ENCODE results near the gene BTBD17. TPM values are rescaled to one million over a fixed set of nuclear protein-coding genes. Genes with fewer than 3 reads are reported as not detected.

BTBD17 gene
- total RNA-seq, 3 donors from 2014 or later: 0.17 TPM; not detected in 2

- Histone ChIP-seq H3K4me3 (no peak overlapping the region), H3K9me3 (no peaks in the 10 kb centered on the region), H3K4me1 (ENCODE audit: low read depth) (peaks cover 11% of the 10 kb centered on the region), H3K36me3 (ENCODE audit: low read depth) (no peaks in the 10 kb centered on the region)
- TF ChIP-seq CTCF (IDR thresholded peaks at IDR 0.05): no peak
- intact Hi-C loops (cut with DNase I, micrococcal nuclease): no loop called here
- DNase-seq: no peak
- ATAC-seq: peak; percentile 11
Observed at GRCh38 chr17:74325376-74325742, 36.3 kb downstream of the BTBD17 start.

- Histone ChIP-seq H3K9me3 (no peaks in the 10 kb centered on the region), H3K4me1 (ENCODE audit: low read depth) (peaks cover 11% of the 10 kb centered on the region), H3K4me3 (no peak overlapping the region), H3K36me3 (ENCODE audit: low read depth) (no peaks in the 10 kb centered on the region)
- no peak for TF ChIP-seq CTCF (IDR thresholded peaks at IDR 0.05)
- no peak for DNase-seq
- ATAC-seq: no peak
- intact Hi-C loops (cut with DNase I, micrococcal nuclease): no loop called here
Observed at GRCh38 chr17:74324521-74324920, 37.1 kb downstream of the BTBD17 start.

GRCh38 chr17:74318391-74318790 lies 43.3 kb downstream of the BTBD17 start:
- Histone ChIP-seq H3K4me1 (ENCODE audit: low read depth) (no peaks in the 10 kb centered on the region), H3K4me3 (no peak overlapping the region), H3K9me3 (no peaks in the 10 kb centered on the region), H3K36me3 (ENCODE audit: low read depth) (no peaks in the 10 kb centered on the region)
- no peak for TF ChIP-seq CTCF (IDR thresholded peaks at IDR 0.05)
- ATAC-seq (no peak), DNase-seq (no peak)
- intact Hi-C loops (cut with DNase I, micrococcal nuclease): no loop called here

GRCh38 chr17:74317071-74317470 lies 44.6 kb downstream of the BTBD17 start:
- H3K9me3 ChIP-seq: no peaks in the 10 kb centered on the region
- H3K4me1 ChIP-seq (ENCODE audit: low read depth): no peaks in the 10 kb centered on the region
- intact Hi-C loops (cut with DNase I, micrococcal nuclease): no loop called here
- no peak overlapping the region for H3K4me3 ChIP-seq
- H3K36me3 ChIP-seq (ENCODE audit: low read depth): no peaks in the 10 kb centered on the region
- ATAC-seq (no peak), DNase-seq (no peak)
- no peak for TF ChIP-seq CTCF (IDR thresholded peaks at IDR 0.05)

- Histone ChIP-seq H3K4me3 (no peak overlapping the region), H3K9me3 (no peaks in the 10 kb centered on the region), H3K4me1 (ENCODE audit: low read depth) (no peaks in the 10 kb centered on the region), H3K36me3 (ENCODE audit: low read depth) (no peaks in the 10 kb centered on the region)
- intact Hi-C loops (cut with DNase I, micrococcal nuclease): no loop called here
- no peak for DNase-seq
- no peak for ATAC-seq
- TF ChIP-seq CTCF (IDR thresholded peaks at IDR 0.05): no peak
Observed at GRCh38 chr17:74316220-74316619, 45.4 kb downstream of the BTBD17 start.

GRCh38 chr17:74314877-74315276 lies 46.8 kb downstream of the BTBD17 start:
- intact Hi-C loops (cut with DNase I, micrococcal nuclease): no loop called here
- H3K4me1 ChIP-seq (ENCODE audit: low read depth): no peaks in the 10 kb centered on the region
- no peak for TF ChIP-seq CTCF (IDR thresholded peaks at IDR 0.05)
- ATAC-seq (no peak), DNase-seq (no peak)
- H3K36me3 ChIP-seq (ENCODE audit: low read depth): no peaks in the 10 kb centered on the region
- H3K9me3 ChIP-seq: no peaks in the 10 kb centered on the region
- no peak overlapping the region for H3K4me3 ChIP-seq
